HepG2 (cell line): ENCODE data around the gene C10orf90. TPM values are rescaled to one million over a fixed set of nuclear protein-coding genes. Genes with fewer than 3 reads are reported as not detected.

Source experiments
- ATAC-seq: fragments of 200-7000 bp; cut with Tn5 transposase; 3 replicates; pipeline ENCODE4 v1.9.1; 2020; ENCODE audit warnings: mild to moderate bottlenecking, moderate library complexity
- BruUV-seq: library from RNA; stranded (reverse); fragments of 400-500 nt; replicated peaks from 2 replicates; lab custom pipeline; 2021; lab: Mats Ljungman, UMichigan
- CTCF ChIA-PET: fragments of 300-600 bp; formaldehyde crosslinking; extraction: SDS; loops from one replicate; lab custom pipeline; 2021; ENCODE audit warnings: low total read pairs, inconsistent platforms, low intra/inter-chr PET ratio; lab: Yijun Ruan, JAX
- POLR2A ChIA-PET: fragments of 350-600 bp; sonication (Branson Sonifier 250); formaldehyde crosslinking; loops from one replicate; lab custom pipeline; 2020; ENCODE audit warnings: antibody characterized with exemption, inconsistent platforms; lab: Yijun Ruan, JAX
- DNase-seq: peaks from one replicate; pipeline ENCODE4 v3.0.0-alpha.2; 2015; ENCODE audit warnings: low spot score
- FAIRE-seq: peaks from 3 replicates; lab custom pipeline; 2011; peaks lifted over from hg19 to GRCh38; lab: Jason Lieb, UNC
- H2AFZ ChIP-seq: one replicate; pipeline ENCODE4 v1.6.1; 2011; ENCODE audit warnings: low read length, inconsistent platforms
- H3K27ac ChIP-seq: fragments of 300-600 bp; 3 replicates; pipeline ENCODE4 v1.8.0; 2011; ENCODE audit warnings: mixed run types, mild to moderate bottlenecking, mixed read lengths, low read length, inconsistent platforms; ENCODE audit not compliant: insufficient read depth; ENCODE audit errors: extremely low read length
- H3K27me3 ChIP-seq, 2 experiments: fragments of 200-600 bp in 1 of 2; 2 replicates in 1 of 2; 3 replicates in 1 of 2; pipeline versions ENCODE4 v1.6.0 to v1.8.0; 2011; ENCODE audit warnings: low read length in 2 of 2, mild to moderate bottlenecking in 2 of 2, moderate library complexity in 2 of 2, inconsistent platforms in 1 of 2; ENCODE audit not compliant: insufficient read depth in 2 of 2, control insufficient read depth in 1 of 2
- H3K36me3 ChIP-seq, 2 experiments: fragments of 200-600 bp in 1 of 2; replicated peaks in 1 of 2; 2 replicates in 1 of 2; 3 replicates in 1 of 2; pipeline versions ENCODE4 v1.5.1 to v1.8.0; 2011; ENCODE audit warnings: low read length in 2 of 2, inconsistent platforms in 1 of 2; ENCODE audit not compliant: insufficient read depth in 2 of 2, control insufficient read depth in 1 of 2
- H3K4me1 ChIP-seq: 2 replicates; pipeline ENCODE4 v1.5.1; 2012; ENCODE audit warnings: low read length, inconsistent platforms; ENCODE audit not compliant: insufficient read depth
- H3K4me2 ChIP-seq: 2 replicates; pipeline ENCODE4 v1.6.0; 2011; ENCODE audit warnings: low read depth, low read length, inconsistent platforms
- H3K4me3 ChIP-seq, 3 experiments: fragments of 200-600 bp in 1 of 3; sonication (generic), shearing (Covaris generic) in 1 of 3; replicated peaks in 1 of 3; 2 replicates each; pipeline ENCODE4 v1.5.1; 2011 to 2016; ENCODE audit warnings: low read length in 3 of 3, inconsistent platforms in 2 of 3, low read depth in 2 of 3, mild to moderate bottlenecking in 2 of 3, control low read depth in 1 of 3, mixed read lengths in 1 of 3; ENCODE audit not compliant: insufficient read depth in 1 of 3
- H3K79me2 ChIP-seq: one replicate; pipeline ENCODE4 v1.6.1; 2011; ENCODE audit warnings: low read length, inconsistent platforms; ENCODE audit not compliant: insufficient read depth
- H3K9ac ChIP-seq: 2 replicates; pipeline ENCODE4 v1.6.0; 2011; ENCODE audit warnings: mild to moderate bottlenecking, low read depth, low read length, inconsistent platforms; ENCODE audit not compliant: insufficient read depth
- H3K9me3 ChIP-seq: 2 replicates; pipeline ENCODE4 v1.5.1; 2012; ENCODE audit warnings: mild to moderate bottlenecking, low read length
- H4K20me1 ChIP-seq: 2 replicates; pipeline ENCODE4 v1.6.0; 2011; ENCODE audit warnings: inconsistent platforms, mild to moderate bottlenecking, low read length, moderate library complexity; ENCODE audit not compliant: insufficient read depth
- ARID5B ChIP-seq: IDR thresholded peaks from 2 replicates; pipeline ENCODE4 v1.4.0; 2020; ENCODE audit warnings: mild to moderate bottlenecking, missing genetic modification reagents
- ATM ChIP-seq: fragments of 450-650 bp; IDR thresholded peaks from 2 replicates; pipeline ENCODE4 v1.7.1; 2017; ENCODE audit warnings: mild to moderate bottlenecking, borderline replicate concordance
- HMG20B ChIP-seq: conservative IDR thresholded peaks from 2 replicates; pipeline ENCODE4 v1.6.1; 2016; ENCODE audit warnings: missing genetic modification reagents, missing compliant biosample characterization
- IKZF4 ChIP-seq: sonication (generic); formaldehyde crosslinking; IDR thresholded peaks from 2 replicates; pipeline ENCODE4 v1.5.1; 2020; ENCODE audit warnings: borderline replicate concordance, mild to moderate bottlenecking, low read depth, missing genetic modification reagents; ENCODE audit errors: not compliant biosample characterization
- MAZ ChIP-seq, 2 experiments: sonication (generic) in 1 of 2; formaldehyde crosslinking in 1 of 2; IDR thresholded peaks; 2 replicates each; pipeline versions ENCODE4 v1.5.0 to v1.6.1; 2012 to 2020; ENCODE audit warnings: low read depth in 2 of 2, mild to moderate bottlenecking in 2 of 2, borderline replicate concordance in 1 of 2, improper control_type of control experiment in 1 of 2, low read length in 1 of 2, missing genetic modification reagents in 1 of 2, moderate library complexity in 1 of 2
- MXD3 ChIP-seq: IDR thresholded peaks from 2 replicates; pipeline ENCODE4 v1.6.1; 2016; ENCODE audit warnings: mild to moderate bottlenecking, missing biosample characterization, missing genetic modification reagents
- NFIC ChIP-seq: IDR thresholded peaks from 2 replicates; pipeline ENCODE4 v1.6.1; 2012; ENCODE audit warnings: mild to moderate bottlenecking, low read length, inconsistent platforms
- PRPF4 ChIP-seq: fragments of 200-400 bp; formaldehyde crosslinking; IDR thresholded peaks from 2 replicates; pipeline ENCODE4 v1.6.1; 2016; ENCODE audit warnings: low read length, low read depth; ENCODE audit not compliant: poor library complexity, severe bottlenecking
- TBX3 ChIP-seq: fragments of 450-650 bp; IDR thresholded peaks from 2 replicates; pipeline ENCODE4 v1.6.1; 2017; ENCODE audit warnings: antibody characterized with exemption, mild to moderate bottlenecking, inconsistent platforms, borderline replicate concordance
- TOPORS ChIP-seq: sonication (generic); formaldehyde crosslinking; IDR thresholded peaks from 2 replicates; pipeline ENCODE4 v1.8.0; 2023; ENCODE audit warnings: mild to moderate bottlenecking, missing genetic modification reagents
- ZC3H13 ChIP-seq: sonication (generic); formaldehyde crosslinking; IDR thresholded peaks from 2 replicates; pipeline ENCODE4 v1.8.1; 2023; ENCODE audit warnings: mild to moderate bottlenecking, missing genetic modification reagents, moderate library complexity
- ZKSCAN5 ChIP-seq: sonication (generic); formaldehyde crosslinking; IDR thresholded peaks from 2 replicates; pipeline ENCODE4 v1.5.1; 2020; ENCODE audit warnings: mild to moderate bottlenecking, missing genetic modification reagents
- ZNF570 ChIP-seq: sonication (generic); formaldehyde crosslinking; IDR thresholded peaks from 2 replicates; pipeline ENCODE4 v1.4.0; 2020; ENCODE audit warnings: mild to moderate bottlenecking, missing genetic modification reagents, borderline replicate concordance
- ZNF609 ChIP-seq: sonication (generic); formaldehyde crosslinking; IDR thresholded peaks from 2 replicates; pipeline ENCODE4 v1.4.0; 2020; ENCODE audit warnings: mild to moderate bottlenecking, missing genetic modification reagents, borderline replicate concordance
- ZNF775 ChIP-seq: sonication (generic); formaldehyde crosslinking; IDR thresholded peaks from 2 replicates; pipeline ENCODE4 v1.4.0; 2020; ENCODE audit warnings: missing genetic modification reagents, mild to moderate bottlenecking, moderate library complexity, borderline replicate concordance
- WGBS: methylation state at CpG from one replicate; pipeline ENCODE4 v1.1.6; 2017; ENCODE audit warnings: low lambda C conversion rate; 5-methylcytosine and 5-hydroxymethylcytosine counted together
- in situ Hi-C: cut with HindIII; loops from 2 replicates; pipeline ENCODE4 v1.10.0; 2017; ENCODE audit warnings: low pct_unique_long_range_greater_than_20kb; ENCODE audit not compliant: extremely low pct_ligation_motif_present
- intact Hi-C: fragments of 100-400 bp; cut with micrococcal nuclease; formaldehyde crosslinking; loops from one replicate; pipeline ENCODE4 v1.10.0; 2022; ENCODE audit not compliant: unreplicated experiment
- polyA plus RNA-seq, 8 experiments: library from polyadenylated mRNA; depleted of rRNA in 3 of 8; stranded (reverse) in 7 of 8; unstranded in 1 of 8; fragments of >200 nt; fragmentation: Illumina TruSeq in 4 of 8; extraction: Trizol in 4 of 8; gene quantifications; 2 replicates each; pipeline versions ENCODE4 v1.2.1 to v1.2.3, GENCODE V29; 2011 to 2016; ENCODE audit warnings: low read depth in 4 of 8, missing spikeins in 1 of 8, mixed read lengths in 1 of 8; ENCODE audit not compliant: insufficient read depth in 1 of 8
- total RNA-seq, 5 experiments: library from RNA; depleted of rRNA; stranded (reverse); fragments of >200 nt; fragmentation: Illumina TruSeq; extraction: Trizol; gene quantifications; 2 replicates each; pipeline ENCODE4 v1.2.3, GENCODE V29; 2016; ENCODE audit warnings: low read depth in 1 of 5

The C10orf90 gene
- total and polyA plus RNA-seq, 2 of the 13 experiments (the other 11 are each of a cell fraction or from before 2014, with no cell fraction given), result not detected

GRCh38 chr10:126588024-126588423 lies 82.5 kb downstream of the C10orf90 start:
- H3K27me3 ChIP-seq, result no peaks in the 10 kb centered on the region; a peak in 1 of 5 replicates
- H3K4me2 ChIP-seq, result no peak overlapping the region
- no peaks in the 10 kb centered on the region for H4K20me1 ChIP-seq
- ChIA-PET POLR2A (no interaction called here), CTCF (no interaction called here)
- H3K4me1 ChIP-seq, result no peaks in the 10 kb centered on the region
- H3K9ac ChIP-seq, result no peak overlapping the region
- no peak overlapping the region for H3K27ac ChIP-seq
- 40% methylated on average over 3 of the region's 4 CpGs for WGBS
- H3K79me2 ChIP-seq, result no peaks in the 10 kb centered on the region
- DNase-seq, result no peak
- no peak for FAIRE-seq
- no peak for ATAC-seq
- no peak overlapping the region for H3K4me3 ChIP-seq
- H3K9me3 ChIP-seq, result no peaks in the 10 kb centered on the region
- intact Hi-C loops (no loop called here), in situ Hi-C loops (no loop called here)
- BruUV-seq, result no TSS peak
- no peak overlapping the region for H2AFZ ChIP-seq
- H3K36me3 ChIP-seq, result no peaks in the 10 kb centered on the region
- TF ChIP-seq MAZ (IDR thresholded peaks at IDR 0.05; ENCODE audit: borderline replicate concordance, low read depth, low read length) (no peak), MAZ (CRISPR knock-in tag; IDR thresholded peaks at IDR 0.05; ENCODE audit: low read depth) (no peak), ZNF570 (CRISPR knock-in tag) (no peak), TOPORS (CRISPR knock-in tag) (no peak), ZKSCAN5 (CRISPR knock-in tag) (no peak), ARID5B (CRISPR knock-in tag) (no peak), MXD3 (CRISPR knock-in tag) (no peak), ATM (no peak), ZNF609 (CRISPR knock-in tag) (no peak), NFIC (no peak), TBX3 (no peak), PRPF4 (no peak), ZNF775 (CRISPR knock-in tag) (no peak), ZC3H13 (CRISPR knock-in tag) (no peak), HMG20B (no peak), IKZF4 (CRISPR knock-in tag) (no peak)
